Retinal pigment epithelial cell (primary cell): Measurements from ENCODE around the gene C1orf35.

Source experiments
- DNase-seq: peaks from one replicate; pipeline ENCODE4 v3.0.0-alpha.2; 2010; ENCODE audit warnings: low read depth
- H3K4me3 ChIP-seq: 2 replicates; pipeline ENCODE4 v1.5.1; 2011; ENCODE audit warnings: mild to moderate bottlenecking, low read length, control low read depth, moderate library complexity
- TF ChIP-seq, protein P1 (sequence below): conservative IDR thresholded peaks from 2 replicates; pipeline ENCODE4 v1.5.1; 2011; ENCODE audit warnings: low read depth, low read length, control low read depth, inconsistent platforms

The C1orf35 gene

DNA sequence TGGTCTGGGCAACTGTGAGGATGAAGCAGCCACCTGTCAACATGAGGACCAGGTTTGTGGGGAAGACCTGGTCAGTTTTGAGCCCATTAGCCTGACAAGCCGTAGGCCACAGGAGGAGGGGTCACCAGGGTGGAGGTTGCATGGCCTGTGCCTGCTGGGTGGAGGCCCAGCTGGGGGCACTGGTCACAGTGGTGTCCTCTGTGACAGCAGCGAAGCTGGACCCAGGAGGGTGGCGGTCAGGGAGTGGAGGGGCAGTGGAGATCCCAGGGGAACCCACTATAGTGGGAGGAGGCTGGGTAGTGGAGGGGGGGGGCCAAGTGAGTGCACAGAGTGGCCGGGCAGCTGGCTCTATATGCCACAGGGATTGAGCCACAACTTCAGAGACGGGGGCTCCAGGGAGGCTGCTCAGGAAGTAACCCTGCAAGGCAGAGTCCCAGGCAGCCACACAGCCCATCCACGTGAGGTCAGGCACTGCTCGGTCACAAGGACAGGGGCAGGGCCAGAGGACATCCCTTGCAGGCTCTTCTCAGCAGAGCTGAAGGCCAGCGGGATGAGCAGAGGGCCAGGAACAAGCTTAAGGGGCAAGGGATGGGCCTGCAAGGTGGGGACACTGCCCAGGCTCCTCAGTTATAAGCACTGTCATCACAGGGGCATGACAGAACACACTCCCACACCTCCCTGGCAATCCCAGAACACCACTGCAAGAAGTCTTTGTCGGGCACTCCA lies 2.3 kb upstream of the C1orf35 start:
- DNase-seq, result no peak
- H3K4me3 ChIP-seq, result no peak overlapping the region
- TF ChIP-seq, protein P1, sequence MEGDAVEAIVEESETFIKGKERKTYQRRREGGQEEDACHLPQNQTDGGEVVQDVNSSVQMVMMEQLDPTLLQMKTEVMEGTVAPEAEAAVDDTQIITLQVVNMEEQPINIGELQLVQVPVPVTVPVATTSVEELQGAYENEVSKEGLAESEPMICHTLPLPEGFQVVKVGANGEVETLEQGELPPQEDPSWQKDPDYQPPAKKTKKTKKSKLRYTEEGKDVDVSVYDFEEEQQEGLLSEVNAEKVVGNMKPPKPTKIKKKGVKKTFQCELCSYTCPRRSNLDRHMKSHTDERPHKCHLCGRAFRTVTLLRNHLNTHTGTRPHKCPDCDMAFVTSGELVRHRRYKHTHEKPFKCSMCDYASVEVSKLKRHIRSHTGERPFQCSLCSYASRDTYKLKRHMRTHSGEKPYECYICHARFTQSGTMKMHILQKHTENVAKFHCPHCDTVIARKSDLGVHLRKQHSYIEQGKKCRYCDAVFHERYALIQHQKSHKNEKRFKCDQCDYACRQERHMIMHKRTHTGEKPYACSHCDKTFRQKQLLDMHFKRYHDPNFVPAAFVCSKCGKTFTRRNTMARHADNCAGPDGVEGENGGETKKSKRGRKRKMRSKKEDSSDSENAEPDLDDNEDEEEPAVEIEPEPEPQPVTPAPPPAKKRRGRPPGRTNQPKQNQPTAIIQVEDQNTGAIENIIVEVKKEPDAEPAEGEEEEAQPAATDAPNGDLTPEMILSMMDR, result no peak

DNA sequence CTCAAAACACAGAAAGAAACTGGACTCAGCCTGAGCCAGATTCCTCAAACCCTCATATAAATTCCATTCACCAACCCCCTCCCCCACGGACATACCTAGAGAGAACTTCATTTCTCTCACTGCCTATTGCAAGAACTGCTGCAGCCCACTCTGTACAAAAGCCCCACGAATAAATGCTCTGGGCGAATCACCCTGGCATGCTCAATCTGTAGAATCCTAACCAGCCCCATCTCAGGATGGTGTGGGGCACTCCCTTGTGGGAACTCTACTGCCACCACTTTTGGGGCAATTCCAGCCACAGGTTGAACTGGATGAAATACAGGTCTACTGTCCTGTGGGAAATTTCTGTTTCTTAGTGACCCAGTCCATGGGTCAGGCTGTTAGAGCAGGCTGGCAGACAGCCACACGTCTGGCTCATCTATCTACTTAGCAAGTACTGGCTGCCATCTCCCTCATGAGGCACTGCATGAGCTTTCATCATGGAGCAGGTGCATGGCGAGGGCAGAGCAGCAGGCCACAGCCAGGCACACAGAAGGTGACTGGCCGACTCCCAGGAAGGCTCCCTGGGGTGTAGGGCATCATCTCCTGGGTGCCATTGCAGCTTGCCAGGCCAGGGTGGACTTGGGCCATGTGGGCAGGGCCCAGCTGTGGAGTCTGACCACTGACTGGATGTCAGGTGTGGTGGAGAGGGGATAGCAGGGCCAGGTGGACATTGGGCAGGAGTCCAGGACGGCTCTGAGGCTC lies 1.6 kb upstream of the C1orf35 start:
- no peak for DNase-seq
- TF ChIP-seq, protein P1, result no peak
- H3K4me3 ChIP-seq, result no peak overlapping the region

DNA sequence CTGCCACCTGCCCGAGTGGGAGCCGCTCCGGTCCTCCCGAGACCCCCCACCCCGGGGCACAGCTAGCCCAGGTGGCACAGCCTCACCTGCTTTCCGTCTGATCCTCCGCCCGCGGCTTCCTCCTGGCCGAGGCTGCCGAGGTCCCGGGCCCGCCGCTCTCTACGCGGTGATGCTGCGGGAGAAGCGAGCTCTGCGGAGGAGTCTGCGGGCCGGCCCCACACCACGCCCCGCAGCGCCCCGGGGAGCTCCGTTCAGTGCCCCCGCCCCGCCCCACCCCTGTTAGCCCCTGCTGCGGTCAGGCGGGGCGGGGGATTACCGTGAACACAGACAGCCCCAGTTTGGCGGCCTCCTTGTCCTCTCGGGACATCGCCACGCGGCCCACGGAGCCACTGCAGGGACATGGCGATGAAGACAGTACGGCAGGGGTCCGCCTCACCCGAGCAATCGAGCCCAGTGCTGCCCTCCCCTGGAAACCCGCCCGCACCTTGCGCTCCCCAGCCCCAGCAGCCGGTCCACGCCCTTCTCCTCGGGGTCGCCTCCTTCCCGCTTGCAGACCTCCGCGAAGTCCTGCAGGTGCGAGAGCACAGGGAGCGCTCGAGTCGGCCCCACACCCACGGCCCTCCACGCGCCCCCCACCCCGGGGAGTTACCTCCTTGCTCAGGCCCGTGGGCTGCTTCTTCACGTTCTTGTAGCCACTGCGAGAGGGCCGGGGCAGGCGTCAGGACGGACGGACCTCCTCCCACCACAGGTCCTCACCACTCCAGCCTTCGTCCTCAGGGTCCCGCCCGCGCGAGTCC lies 933 bp downstream of the C1orf35 start:
- TF ChIP-seq, protein P1, result peak; percentile 36
- peak overlapping the region; percentile 83 for H3K4me3 ChIP-seq
- DNase-seq, result no peak

DNA sequence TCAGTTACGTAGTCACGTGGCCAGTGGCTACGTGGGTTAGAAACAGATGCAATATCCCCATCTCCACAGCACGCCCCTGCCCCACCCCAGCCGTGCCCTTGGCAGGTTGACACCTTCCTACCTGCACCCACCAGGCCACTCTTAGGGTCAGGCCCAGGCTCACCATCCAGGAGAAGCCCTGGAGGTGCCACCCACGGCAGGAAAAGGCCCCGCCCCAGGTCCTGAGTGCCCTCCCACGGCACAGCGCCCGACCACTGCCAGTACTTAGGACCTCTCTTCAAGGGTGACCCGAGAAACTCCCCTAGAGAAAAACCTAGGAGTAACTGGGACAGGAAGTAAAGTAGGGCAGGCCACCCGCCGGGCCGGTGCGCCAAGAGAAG lies 1.5 kb downstream of the C1orf35 start:
- H3K4me3 ChIP-seq, result peak overlapping the region; percentile 83
- DNase-seq, result no peak
- TF ChIP-seq, protein P1, result no peak

DNA sequence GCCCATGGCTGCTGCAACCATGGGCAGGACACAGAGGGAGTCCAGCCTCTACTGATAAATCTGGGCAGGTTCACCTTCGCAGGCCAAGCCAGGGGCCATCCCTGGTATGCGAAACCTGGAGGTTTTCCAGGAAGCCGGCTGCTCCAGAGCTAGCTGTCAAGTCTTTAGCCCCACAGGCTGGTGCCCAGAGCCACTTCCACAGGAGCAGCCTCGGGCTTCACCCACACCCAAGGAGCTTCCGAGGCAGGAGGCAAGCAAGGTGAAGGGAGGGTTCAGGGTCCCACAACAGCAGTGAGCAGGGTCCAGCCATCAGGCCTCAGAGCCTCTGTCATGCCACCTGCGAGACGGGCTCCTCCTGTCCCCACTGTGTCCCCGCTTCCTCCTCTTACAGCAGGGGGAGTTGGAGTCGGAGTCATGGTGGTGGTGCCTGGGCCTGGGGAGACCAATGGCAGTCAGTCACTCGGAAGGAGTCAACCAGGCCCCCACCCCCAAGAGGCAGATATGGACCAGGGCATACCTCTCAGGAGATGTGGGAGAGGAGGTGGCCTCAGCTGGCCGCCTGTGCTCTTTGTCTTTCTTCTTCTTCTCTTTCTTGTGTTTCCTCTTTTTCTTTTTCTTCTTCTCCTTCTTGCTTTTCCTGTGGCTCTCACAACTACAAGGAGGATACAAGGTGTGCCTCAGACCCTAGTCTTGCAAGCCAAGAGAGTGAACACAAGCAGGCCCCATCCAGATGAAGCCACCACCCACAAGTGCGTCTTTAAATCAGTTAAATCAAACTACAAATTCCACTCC lies 2.1 kb downstream of the C1orf35 start:
- no peak for DNase-seq
- TF ChIP-seq, protein P1, result no peak
- H3K4me3 ChIP-seq, result no peak overlapping the region

DNA sequence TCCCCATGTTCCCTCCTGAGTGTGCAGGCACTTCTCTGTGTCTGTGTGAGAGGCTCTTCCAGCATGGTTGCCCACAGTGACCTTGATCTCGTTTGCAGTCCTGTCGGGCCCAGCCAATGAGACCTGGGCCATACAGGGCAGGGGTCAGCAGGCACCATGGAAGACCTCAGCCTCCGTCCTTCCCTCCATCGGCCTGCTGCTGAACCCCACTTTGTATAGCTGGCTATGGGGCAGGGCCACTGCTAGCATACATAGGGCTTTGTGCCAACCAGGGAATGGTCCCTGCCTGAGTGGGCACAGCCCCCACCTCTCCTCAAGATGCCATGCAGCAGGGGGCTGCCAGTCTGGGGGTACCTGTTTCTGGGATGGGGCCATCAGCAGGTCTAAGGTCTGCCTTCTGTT lies 3.8 kb downstream of the C1orf35 start:
- TF ChIP-seq, protein P1, result no peak
- H3K4me3 ChIP-seq, result no peak overlapping the region
- DNase-seq, result no peak
